ENCODE data around the gene STXBP6.

DNA sequence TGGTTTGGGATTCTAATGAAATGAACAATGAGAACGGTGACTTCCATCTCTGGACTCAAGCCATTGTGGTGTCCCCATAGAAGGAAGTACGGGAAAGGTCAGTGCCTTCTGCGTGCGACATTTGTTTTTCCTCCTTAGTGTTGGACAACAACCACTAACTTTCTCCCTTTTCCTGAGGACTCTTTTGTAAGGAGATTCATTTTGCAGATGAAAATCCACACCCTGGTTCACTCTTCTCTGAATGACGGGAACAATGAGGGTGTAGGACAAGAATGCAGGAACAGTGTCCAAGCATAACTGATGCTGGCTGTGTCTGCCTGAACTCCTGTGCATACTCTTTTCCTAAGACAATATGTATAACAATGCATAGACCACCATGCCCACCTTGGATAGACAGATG is 176.4 kb downstream of the STXBP6 start:
- TF ChIP-seq, protein P1, sequence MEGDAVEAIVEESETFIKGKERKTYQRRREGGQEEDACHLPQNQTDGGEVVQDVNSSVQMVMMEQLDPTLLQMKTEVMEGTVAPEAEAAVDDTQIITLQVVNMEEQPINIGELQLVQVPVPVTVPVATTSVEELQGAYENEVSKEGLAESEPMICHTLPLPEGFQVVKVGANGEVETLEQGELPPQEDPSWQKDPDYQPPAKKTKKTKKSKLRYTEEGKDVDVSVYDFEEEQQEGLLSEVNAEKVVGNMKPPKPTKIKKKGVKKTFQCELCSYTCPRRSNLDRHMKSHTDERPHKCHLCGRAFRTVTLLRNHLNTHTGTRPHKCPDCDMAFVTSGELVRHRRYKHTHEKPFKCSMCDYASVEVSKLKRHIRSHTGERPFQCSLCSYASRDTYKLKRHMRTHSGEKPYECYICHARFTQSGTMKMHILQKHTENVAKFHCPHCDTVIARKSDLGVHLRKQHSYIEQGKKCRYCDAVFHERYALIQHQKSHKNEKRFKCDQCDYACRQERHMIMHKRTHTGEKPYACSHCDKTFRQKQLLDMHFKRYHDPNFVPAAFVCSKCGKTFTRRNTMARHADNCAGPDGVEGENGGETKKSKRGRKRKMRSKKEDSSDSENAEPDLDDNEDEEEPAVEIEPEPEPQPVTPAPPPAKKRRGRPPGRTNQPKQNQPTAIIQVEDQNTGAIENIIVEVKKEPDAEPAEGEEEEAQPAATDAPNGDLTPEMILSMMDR (IDR thresholded peaks at IDR 0.05 in 4 of 5, conservative IDR thresholded peaks at IDR 0.05 in 1 of 5), result no peak
- no peak for TF ChIP-seq POLR2A (IDR thresholded peaks at IDR 0.05)
